ENCODE data around the gene PKP2.

DNA sequence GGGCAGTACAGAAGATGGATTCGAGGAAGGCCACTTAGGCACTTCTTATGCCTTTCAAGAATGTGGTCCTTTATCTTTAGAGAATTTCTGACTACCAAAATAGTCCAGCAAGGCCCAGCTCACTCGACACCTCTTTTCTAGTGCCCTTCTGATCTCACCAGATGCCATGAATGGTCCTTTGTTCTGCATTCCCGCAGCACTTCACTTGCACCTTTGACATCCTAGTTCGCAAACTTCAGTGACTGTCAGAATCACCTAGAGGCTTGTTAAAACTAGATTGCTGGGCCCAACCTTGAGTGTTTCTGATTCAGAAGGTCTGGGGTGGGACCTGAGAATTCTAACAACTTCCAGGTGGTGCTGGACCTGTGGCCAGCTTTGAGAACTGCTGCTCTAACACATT lies 56.7 kb downstream of the PKP2 start:
- TF ChIP-seq EZH2phosphoT487 (IDR thresholded peaks at IDR 0.05; ENCODE audit: insufficient read depth, low read depth) (no peak), EZH2 (IDR thresholded peaks at IDR 0.05; ENCODE audit: insufficient read depth, poor library complexity, severe bottlenecking) (no peak)
